Thoracic aorta (tissue), 2 donors: Measurements from ENCODE around the gene TSC22D1. TPM values are rescaled to one million over a fixed set of nuclear protein-coding genes. Genes with fewer than 3 reads are reported as not detected.

ENCODE experiments used
- ATAC-seq: fragments of 150-250 bp; one replicate; pipeline ENCODE4 v1.8.0; 2017; ENCODE audit warnings: low read depth; ENCODE audit not compliant: insufficient number of reproducible peaks, low FRiP score
- DNase-seq: peaks from one replicate; pipeline ENCODE4 v3.0.0-alpha.2; 2020; ENCODE audit warnings: low spot score
- H3K27ac ChIP-seq, 2 donors: fragments of 200-600 bp; sonication (generic); 1 replicate in 1 of 2; 2 replicates in 1 of 2; pipeline ENCODE4 v1.5.1; 2016; ENCODE audit warnings: mild to moderate bottlenecking in 2 of 2, moderate library complexity in 2 of 2
- H3K27me3 ChIP-seq: fragments of 200-600 bp; sonication (generic); replicated peaks from 2 replicates; pipeline ENCODE4 v1.6.0; 2016; ENCODE audit warnings: mild to moderate bottlenecking; ENCODE audit not compliant: insufficient read depth
- H3K36me3 ChIP-seq: fragments of 200-600 bp; sonication (generic); one replicate; pipeline ENCODE4 v1.5.1; 2016
- H3K4me1 ChIP-seq, 2 donors: fragments of 200-600 bp; sonication (generic); 1 replicate in 1 of 2; 2 replicates in 1 of 2; pipeline versions ENCODE4 v1.5.1 to v1.6.0; 2016; ENCODE audit warnings: low read depth in 2 of 2, mild to moderate bottlenecking in 1 of 2; ENCODE audit not compliant: control insufficient read depth in 1 of 2
- H3K4me3 ChIP-seq: fragments of 200-600 bp; sonication (generic); 2 replicates; pipeline ENCODE4 v1.5.1; 2016; ENCODE audit warnings: mild to moderate bottlenecking
- H3K9me3 ChIP-seq: fragments of 200-600 bp; sonication (generic); 2 replicates; pipeline ENCODE4 v1.5.1; 2016
- total RNA-seq, 2 donors: library from RNA; depleted of rRNA; stranded (reverse); fragments of >200 nt; gene quantifications; one replicate each; pipeline versions ENCODE4 v1.1.0 to v1.2.3, GENCODE V29; 2016
- TF ChIP-seq, protein P1 (sequence below): fragments of 200-600 bp; sonication (generic); IDR thresholded peaks from one replicate; pipeline ENCODE4 v1.5.1; 2019; ENCODE audit warnings: antibody characterized with exemption

Gene TSC22D1
- total RNA-seq, 2 donors from 2014 or later = 107 to 129 TPM

GRCh38 chr13:44420376-44421220 is 155.5 kb downstream of the TSC22D1 start:
- TF ChIP-seq, protein P1, sequence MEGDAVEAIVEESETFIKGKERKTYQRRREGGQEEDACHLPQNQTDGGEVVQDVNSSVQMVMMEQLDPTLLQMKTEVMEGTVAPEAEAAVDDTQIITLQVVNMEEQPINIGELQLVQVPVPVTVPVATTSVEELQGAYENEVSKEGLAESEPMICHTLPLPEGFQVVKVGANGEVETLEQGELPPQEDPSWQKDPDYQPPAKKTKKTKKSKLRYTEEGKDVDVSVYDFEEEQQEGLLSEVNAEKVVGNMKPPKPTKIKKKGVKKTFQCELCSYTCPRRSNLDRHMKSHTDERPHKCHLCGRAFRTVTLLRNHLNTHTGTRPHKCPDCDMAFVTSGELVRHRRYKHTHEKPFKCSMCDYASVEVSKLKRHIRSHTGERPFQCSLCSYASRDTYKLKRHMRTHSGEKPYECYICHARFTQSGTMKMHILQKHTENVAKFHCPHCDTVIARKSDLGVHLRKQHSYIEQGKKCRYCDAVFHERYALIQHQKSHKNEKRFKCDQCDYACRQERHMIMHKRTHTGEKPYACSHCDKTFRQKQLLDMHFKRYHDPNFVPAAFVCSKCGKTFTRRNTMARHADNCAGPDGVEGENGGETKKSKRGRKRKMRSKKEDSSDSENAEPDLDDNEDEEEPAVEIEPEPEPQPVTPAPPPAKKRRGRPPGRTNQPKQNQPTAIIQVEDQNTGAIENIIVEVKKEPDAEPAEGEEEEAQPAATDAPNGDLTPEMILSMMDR = no peak
- Histone ChIP-seq H3K27ac (no peak overlapping the region), H3K4me3 (no peak overlapping the region), H3K27me3 (no peaks in the 10 kb centered on the region), H3K4me1 (no peaks in the 10 kb centered on the region), H3K9me3 (no peaks in the 10 kb centered on the region), H3K36me3 (no peaks in the 10 kb centered on the region)
- ATAC-seq = no peak
- no peak for DNase-seq

DNA sequence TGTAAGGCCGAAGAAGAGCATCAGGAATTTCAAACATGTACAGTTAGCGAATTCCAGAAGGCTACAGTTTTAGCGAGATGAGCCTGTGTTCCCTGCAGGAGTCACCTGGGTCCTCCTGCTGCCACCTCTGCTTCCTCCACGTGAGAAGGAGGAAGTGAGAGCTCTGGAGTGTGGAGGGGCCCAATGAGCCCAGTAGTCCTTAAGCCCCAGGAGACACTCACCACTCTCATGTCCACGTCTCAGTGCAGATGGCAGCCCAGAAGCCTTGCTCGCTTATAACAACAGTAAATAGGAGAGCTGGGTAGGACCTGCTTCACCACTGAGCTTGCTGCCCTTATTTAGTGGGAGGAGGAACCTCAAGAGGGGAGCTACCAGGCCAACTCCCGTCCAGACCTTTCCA is 158.3 kb downstream of the TSC22D1 start:
- DNase-seq (no peak), ATAC-seq (no peak)
- no peaks in the 10 kb centered on the region for H3K27me3 ChIP-seq
- no peak overlapping the region for H3K27ac ChIP-seq
- TF ChIP-seq, protein P1 = no peak
- H3K9me3 ChIP-seq = no peaks in the 10 kb centered on the region
- H3K36me3 ChIP-seq = no peaks in the 10 kb centered on the region
- H3K4me3 ChIP-seq = no peak overlapping the region
- H3K4me1 ChIP-seq = no peaks in the 10 kb centered on the region

- no peaks in the 10 kb centered on the region for H3K36me3 ChIP-seq
- H3K4me1 ChIP-seq = no peaks in the 10 kb centered on the region
- ATAC-seq (no peak), DNase-seq (no peak)
- TF ChIP-seq, protein P1 = no peak
- H3K9me3 ChIP-seq = no peaks in the 10 kb centered on the region
- no peaks in the 10 kb centered on the region for H3K27me3 ChIP-seq
- H3K27ac ChIP-seq = no peak overlapping the region
- no peak overlapping the region for H3K4me3 ChIP-seq
Observed at GRCh38 chr13:44417446-44417845, 158.7 kb downstream of the TSC22D1 start.

DNA sequence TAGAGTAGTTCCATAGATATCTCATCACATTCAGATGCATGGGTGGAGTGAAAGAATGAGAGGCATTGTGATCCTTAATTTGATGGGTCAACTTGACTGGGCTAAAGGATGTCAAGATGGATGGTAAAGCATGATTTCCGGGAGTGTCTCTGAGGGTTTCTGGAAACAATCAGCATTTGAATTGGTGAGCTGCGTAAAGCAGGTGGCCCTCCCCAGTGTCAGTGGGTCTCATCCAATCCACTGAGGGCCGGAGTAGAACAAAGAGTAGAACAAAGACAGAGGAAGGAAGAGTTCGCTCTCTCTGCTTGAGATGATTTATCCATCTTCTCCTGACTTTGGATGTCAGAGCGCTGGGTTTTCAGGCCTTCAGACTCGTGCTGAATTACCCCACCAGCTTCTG is 159.4 kb downstream of the TSC22D1 start:
- ATAC-seq = no peak
- TF ChIP-seq, protein P1 = no peak
- no peak for DNase-seq
- Histone ChIP-seq H3K27me3 (no peaks in the 10 kb centered on the region), H3K36me3 (no peaks in the 10 kb centered on the region), H3K4me1 (no peaks in the 10 kb centered on the region), H3K9me3 (no peaks in the 10 kb centered on the region), H3K27ac (no peak overlapping the region), H3K4me3 (no peak overlapping the region)

DNA sequence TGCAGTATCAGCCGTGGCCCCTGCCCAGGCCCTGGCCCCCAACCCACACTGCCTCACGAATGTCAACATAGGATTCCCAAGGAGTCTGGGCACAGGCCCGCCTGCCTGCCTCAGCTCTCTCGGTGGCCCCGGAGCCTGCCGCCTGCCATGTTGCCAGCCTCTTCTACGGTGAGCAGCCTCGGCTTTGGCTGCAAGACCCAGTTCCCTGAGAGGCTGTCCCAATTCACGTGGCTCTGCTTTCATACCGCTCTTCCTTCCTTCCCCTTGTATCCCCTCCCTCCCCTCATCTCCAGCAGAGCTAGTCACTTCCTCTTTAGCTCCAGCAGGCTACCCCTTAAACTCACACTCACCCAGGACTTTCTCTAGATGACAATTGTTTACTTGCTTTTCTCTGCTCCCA is 159.8 kb downstream of the TSC22D1 start:
- Histone ChIP-seq H3K9me3 (no peaks in the 10 kb centered on the region), H3K4me3 (no peak overlapping the region), H3K4me1 (no peaks in the 10 kb centered on the region), H3K27ac (no peak overlapping the region), H3K27me3 (no peaks in the 10 kb centered on the region), H3K36me3 (no peaks in the 10 kb centered on the region)
- ATAC-seq (no peak), DNase-seq (no peak)
- TF ChIP-seq, protein P1 = no peak
